ENCODE data around the gene RXRG.

DNA sequence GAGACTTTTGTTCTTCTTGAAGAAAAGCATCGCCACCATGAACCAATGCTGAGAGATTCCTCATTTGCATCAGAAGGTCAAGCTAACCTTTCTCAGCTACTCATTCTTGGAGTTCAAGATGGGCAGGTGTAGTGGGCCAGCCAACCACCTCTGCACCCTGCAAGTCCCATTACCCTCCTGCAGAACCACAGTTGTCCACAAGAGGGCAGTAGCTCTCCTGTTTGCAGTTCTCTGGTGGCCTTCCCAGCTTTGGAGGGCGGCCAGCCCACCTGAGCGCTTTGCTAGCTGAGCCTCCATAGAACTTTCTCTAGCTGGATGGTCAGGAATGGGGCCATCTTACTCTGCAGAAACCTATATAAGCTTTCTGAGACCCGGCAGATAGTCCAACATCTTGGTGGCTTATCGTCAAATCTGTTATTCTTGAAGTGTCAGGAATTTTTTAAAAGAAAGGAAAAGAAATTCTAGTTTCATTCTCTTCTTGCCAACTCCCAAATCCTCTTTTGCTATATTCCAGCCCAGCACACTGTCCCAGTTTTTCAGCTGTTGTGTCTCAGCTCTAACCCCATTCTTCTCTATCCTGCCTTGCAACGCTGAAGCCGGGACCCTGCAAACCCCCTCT is 77.4 kb downstream of the RXRG start:
- TF ChIP-seq POLR2A (IDR thresholded peaks at IDR 0.05; ENCODE audit: low read depth) (no peak), CTCF (IDR thresholded peaks at IDR 0.05) (peak in 2 of 3 experiments; percentile 88 to 96)

Data from esophagus muscularis mucosa (tissue), 3 donors.